ENCODE results near the gene TCF4.
A peak's percentile ranks its signal among the peaks of the same experiment; 100 is the strongest.

TCF4 gene

GRCh38 chr18:55404136-55404830 is 183.7 kb downstream of the TCF4 start (continued):
- TF ChIP-seq ZBTB44 (tag by site-specific recombination; IDR thresholded peaks at IDR 0.05) (no peak), ZEB2 (tag by site-specific recombination; IDR thresholded peaks at IDR 0.05) (no peak), MZF1 (tag by site-specific recombination; IDR thresholded peaks at IDR 0.05; ENCODE audit: borderline replicate concordance) (no peak), ZBTB17 (tag by site-specific recombination; IDR thresholded peaks at IDR 0.05) (no peak), ZNF561 (tag by site-specific recombination; IDR thresholded peaks at IDR 0.05; ENCODE audit: borderline replicate concordance) (no peak), ZNF701 (tag by site-specific recombination; IDR thresholded peaks at IDR 0.05) (no peak), ZBTB10 (tag by site-specific recombination; IDR thresholded peaks at IDR 0.05) (no peak)

- Histone ChIP-seq H3K4me1 (ENCODE audit: control insufficient read depth, insufficient read depth, low read length) (peaks cover 38% of the 10 kb centered on the region), H3K9me3 (ENCODE audit: control insufficient read depth, insufficient read depth, low read depth, low read length) (no peaks in the 10 kb centered on the region), H3K27ac (ENCODE audit: extremely low read depth, low read depth, low read length) (no peak overlapping the region; the same call in 1 of the 2 replicates), H3K4me3 (ENCODE audit: low read depth, low read length) (no peak overlapping the region), H3K36me3 (ENCODE audit: control insufficient read depth in 2 of 2, insufficient read depth in 1 of 2, low read length in 2 of 2) (no peaks in the 10 kb centered on the region)
- ChIA-PET CTCF (interaction anchor here (1.7 kb wide), 1 partner anchor 19 kb away, joined by 8 read pairs; no protein-coding TSS in a partner anchor), POLR2A (no interaction called here)
- TF ChIP-seq ZNF785 (tag by site-specific recombination; IDR thresholded peaks at IDR 0.05) (no peak), IKZF3 (tag by site-specific recombination; IDR thresholded peaks at IDR 0.05) (0 out of 2 replicates have a peak, but pooled peaks have one; percentile 49), ZNF488 (tag by site-specific recombination; IDR thresholded peaks at IDR 0.05) (no peak), PRDM1 (tag by site-specific recombination; IDR thresholded peaks at IDR 0.05) (peak; percentile 88), ZNF248 (tag by site-specific recombination; IDR thresholded peaks at IDR 0.05) (no peak), ZNF16 (tag by site-specific recombination; IDR thresholded peaks at IDR 0.05; ENCODE audit: low read depth) (no peak), EGR2 (tag by site-specific recombination; IDR thresholded peaks at IDR 0.05; ENCODE audit: low read depth) (no peak), ZNF513 (tag by site-specific recombination; IDR thresholded peaks at IDR 0.05) (no peak), ZNF350 (tag by site-specific recombination; IDR thresholded peaks at IDR 0.05) (no peak)
These were observed 184.5 kb downstream of the TCF4 start for GRCh38 chr18:55403421-55403949.
